Measurements from ENCODE around the gene CAB39. TPM values are rescaled to one million over a fixed set of nuclear protein-coding genes. Genes with fewer than 3 reads are reported as not detected.

The CAB39 gene
- total and polyA plus RNA-seq, 2 of the 8 experiments (the other 6 are each of a cell fraction or from before 2014, with no cell fraction given): 16.4 to 50.5 TPM

DNA sequence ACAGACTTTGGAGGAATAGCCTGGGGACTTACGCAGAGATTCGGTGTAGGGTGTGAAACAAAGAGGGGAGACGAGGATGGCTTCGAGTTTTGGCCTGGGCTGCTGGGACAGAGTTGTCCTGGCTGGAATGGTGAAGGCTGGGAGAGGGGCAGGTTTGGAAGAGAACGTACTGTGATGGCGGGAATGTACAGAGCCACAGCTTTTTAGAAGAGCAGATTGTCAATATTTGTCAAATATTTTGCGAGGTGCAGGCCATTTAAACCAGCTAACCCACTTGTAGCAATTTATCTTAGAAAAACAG is 137.7 kb downstream of the CAB39 start:
- Histone ChIP-seq H4K91ac (replicated peaks; ENCODE audit: insufficient read length, low read length) (no peak overlapping the region), H4K20me1 (replicated peaks in 1 of 2; ENCODE audit: control insufficient read depth in 1 of 2, insufficient read depth in 2 of 2, low read length in 2 of 2) (no peaks in the 10 kb centered on the region), H3K56ac (replicated peaks; ENCODE audit: insufficient read length, low read depth, low read length) (no peak overlapping the region), H2BK5ac (ENCODE audit: low read depth, low read length) (no peak overlapping the region), H3K36me3 (ENCODE audit: control insufficient read depth in 2 of 4, insufficient read depth in 4 of 4, low read length in 3 of 4) (no peaks in the 10 kb centered on the region), H3K27ac (ENCODE audit: low read depth, low read length) (no peak overlapping the region), H3K4me1 (replicated peaks in 1 of 4; ENCODE audit: control insufficient read depth in 3 of 4, insufficient read depth in 4 of 4, low read length in 3 of 4) (peaks cover 0 to 5% (median 0%) of the 10 kb centered on the region in 4 experiments; a peak in 1 of 7 replicates), H3K9ac (replicated peaks in 1 of 4; ENCODE audit: extremely low read depth in 1 of 4, low read depth in 3 of 4, low read length in 3 of 4) (no peak overlapping the region), H3K79me2 (ENCODE audit: control insufficient read depth in 1 of 2, insufficient read depth in 2 of 2, low read length in 2 of 2) (no peaks in the 10 kb centered on the region), H2BK15ac (ENCODE audit: low read length) (no peak overlapping the region), H3K14ac (ENCODE audit: insufficient read length) (no peak overlapping the region), H3K23me2 (ENCODE audit: low read depth, low read length) (0 out of 2 replicates have a peak, but pooled peaks cover 2% of the 10 kb centered on the region), H3K27me3 (replicated peaks in 1 of 4; ENCODE audit: control insufficient read depth in 3 of 4, extremely low read depth in 1 of 4, insufficient read depth in 3 of 4, low read length in 3 of 4) (no peaks in the 10 kb centered on the region; a peak in 1 of 7 replicates), H2BK20ac (ENCODE audit: low read length) (peak overlapping the region; percentile 95; the same call in 1 of the 2 replicates), H4K5ac (ENCODE audit: insufficient read length, low read depth, low read length) (no peak overlapping the region), H2BK12ac (ENCODE audit: low read depth, low read length) (peak overlapping the region; percentile 72; the same call in 1 of the 2 replicates), H2AK5ac (ENCODE audit: low read depth, low read length) (no peak overlapping the region), H3K9me3 (ENCODE audit: insufficient read depth in 2 of 2, low read depth in 1 of 2, low read length in 1 of 2) (peaks cover 0 to 2% of the 10 kb centered on the region in 2 experiments; a peak in 1 of 4 replicates), H3K4ac (replicated peaks; ENCODE audit: insufficient read length, low read depth, low read length) (no peak overlapping the region), H3K4me2 (ENCODE audit: insufficient read depth in 1 of 2, low read depth in 2 of 2, low read length in 2 of 2) (no peak overlapping the region; a peak in 1 of 4 replicates), H3K23ac (ENCODE audit: insufficient read length) (no peak overlapping the region), H3K18ac (ENCODE audit: extremely low read depth, low read length) (no peak overlapping the region), H2BK120ac (replicated peaks; ENCODE audit: low read depth, low read length) (no peak overlapping the region), H2AFZ (ENCODE audit: low read length) (peak overlapping the region; percentile 93; the same call in 1 of the 2 replicates), H3K79me1 (ENCODE audit: low read depth, low read length) (no peaks in the 10 kb centered on the region), H3K4me3 (ENCODE audit: extremely low read depth in 1 of 4, insufficient read depth in 2 of 4, low read depth in 3 of 4, low read length in 4 of 4) (no peak overlapping the region), H4K8ac (ENCODE audit: extremely low read depth, insufficient read depth, low read length) (no peak overlapping the region)
- POLR2A ChIA-PET (ENCODE audit: partially characterized antibody): interaction anchor here (3.3 kb wide), 1 partner anchor 11 kb away, joined by 17 read pairs; no protein-coding TSS in a partner anchor
- FAIRE-seq (no peak), DNase-seq (ENCODE audit: low read depth in 1 of 2, low spot score in 2 of 2) (no peak)
- WGBS, 2 experiments (ENCODE audit: extremely low coverage in 1 of 2, insufficient coverage in 1 of 2, insufficient read length in 1 of 2, insufficient replicate concordance in 2 of 2, low coverage in 1 of 2, low lambda C conversion rate in 2 of 2, missing lambda C conversion rate in 1 of 2): 51% methylated on average over 7 of the region's 7 CpGs; no CpG with 5 or more reads in 1 of the 2 experiments
- CTCF ChIA-PET (ENCODE audit: partially characterized antibody): interaction anchor here (0.7 to 6.7 kb wide), 23 partner anchors 9 to 266 kb away, joined by 3 to 86 read pairs (median 5); partner anchors contain the start of genes GPR55 and ITM2C
- TF ChIP-seq, protein P1, sequence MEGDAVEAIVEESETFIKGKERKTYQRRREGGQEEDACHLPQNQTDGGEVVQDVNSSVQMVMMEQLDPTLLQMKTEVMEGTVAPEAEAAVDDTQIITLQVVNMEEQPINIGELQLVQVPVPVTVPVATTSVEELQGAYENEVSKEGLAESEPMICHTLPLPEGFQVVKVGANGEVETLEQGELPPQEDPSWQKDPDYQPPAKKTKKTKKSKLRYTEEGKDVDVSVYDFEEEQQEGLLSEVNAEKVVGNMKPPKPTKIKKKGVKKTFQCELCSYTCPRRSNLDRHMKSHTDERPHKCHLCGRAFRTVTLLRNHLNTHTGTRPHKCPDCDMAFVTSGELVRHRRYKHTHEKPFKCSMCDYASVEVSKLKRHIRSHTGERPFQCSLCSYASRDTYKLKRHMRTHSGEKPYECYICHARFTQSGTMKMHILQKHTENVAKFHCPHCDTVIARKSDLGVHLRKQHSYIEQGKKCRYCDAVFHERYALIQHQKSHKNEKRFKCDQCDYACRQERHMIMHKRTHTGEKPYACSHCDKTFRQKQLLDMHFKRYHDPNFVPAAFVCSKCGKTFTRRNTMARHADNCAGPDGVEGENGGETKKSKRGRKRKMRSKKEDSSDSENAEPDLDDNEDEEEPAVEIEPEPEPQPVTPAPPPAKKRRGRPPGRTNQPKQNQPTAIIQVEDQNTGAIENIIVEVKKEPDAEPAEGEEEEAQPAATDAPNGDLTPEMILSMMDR (IDR thresholded peaks at IDR 0.05; ENCODE audit: control extremely low read depth in 1 of 3, insufficient read depth in 1 of 3, low read depth in 1 of 3, low read length in 3 of 3): no peak
- no peak for TF ChIP-seq JUND (IDR thresholded peaks at IDR 0.05; ENCODE audit: low read length)
- TF ChIP-seq NRF1 (IDR thresholded peaks at IDR 0.05; ENCODE audit: low read depth, low read length): no peak
- TF ChIP-seq SAP30 (IDR thresholded peaks at IDR 0.05; ENCODE audit: insufficient read depth, insufficient replicate concordance, low read length): no peak
- no peak for TF ChIP-seq CHD2 (IDR thresholded peaks at IDR 0.05; ENCODE audit: low read length)
- TF ChIP-seq CBX5 (IDR thresholded peaks at IDR 0.05; ENCODE audit: low read depth, low read length): no peak
- TF ChIP-seq GABPA (IDR thresholded peaks at IDR 0.05; ENCODE audit: borderline replicate concordance, insufficient read depth, low read length): no peak
- TF ChIP-seq, protein P2, sequence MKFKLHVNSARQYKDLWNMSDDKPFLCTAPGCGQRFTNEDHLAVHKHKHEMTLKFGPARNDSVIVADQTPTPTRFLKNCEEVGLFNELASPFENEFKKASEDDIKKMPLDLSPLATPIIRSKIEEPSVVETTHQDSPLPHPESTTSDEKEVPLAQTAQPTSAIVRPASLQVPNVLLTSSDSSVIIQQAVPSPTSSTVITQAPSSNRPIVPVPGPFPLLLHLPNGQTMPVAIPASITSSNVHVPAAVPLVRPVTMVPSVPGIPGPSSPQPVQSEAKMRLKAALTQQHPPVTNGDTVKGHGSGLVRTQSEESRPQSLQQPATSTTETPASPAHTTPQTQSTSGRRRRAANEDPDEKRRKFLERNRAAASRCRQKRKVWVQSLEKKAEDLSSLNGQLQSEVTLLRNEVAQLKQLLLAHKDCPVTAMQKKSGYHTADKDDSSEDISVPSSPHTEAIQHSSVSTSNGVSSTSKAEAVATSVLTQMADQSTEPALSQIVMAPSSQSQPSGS (IDR thresholded peaks at IDR 0.05; ENCODE audit: low read length): no peak
- no peak for TF ChIP-seq SUZ12 (IDR thresholded peaks at IDR 0.05; ENCODE audit: low read length)

Data from H1 (cell line).